ENCODE data around the gene CCDC124. TPM values are rescaled to one million over a fixed set of nuclear protein-coding genes. Genes with fewer than 3 reads are reported as not detected.
A peak's percentile ranks its signal among the peaks of the same experiment; 100 is the strongest.

The CCDC124 gene
- total and polyA plus RNA-seq, 5 donors from 2014 or later = 29.6 to 42.7 (median 33.5) TPM

GRCh38 chr19:17963936-17964691 lies 31.3 kb downstream of the CCDC124 start:
- no peak for DNase-seq
- H3K4me1 Mint-ChIP-seq = peaks cover 0 to 12% (median 3%) of the 10 kb centered on the region in 4 donors

GRCh38 chr19:17965370-17966128 lies 32.7 kb downstream of the CCDC124 start:
- Histone ChIP-seq H3K27me3 (ENCODE audit: control insufficient read depth, insufficient read depth, low read length) (peaks cover 6% of the 10 kb centered on the region), H3K4me3 (ENCODE audit: low read depth, low read length) (no peak overlapping the region), H3K9me3 (ENCODE audit: control insufficient read depth in 2 of 2, low read length in 2 of 2) (no peaks in the 10 kb centered on the region), H3K4me1 (ENCODE audit: control insufficient read depth, insufficient read depth, low read length, poor library complexity, severe bottlenecking) (no peaks in the 10 kb centered on the region), H3K27ac (ENCODE audit: insufficient read depth, low read length, poor library complexity, severe bottlenecking) (no peak overlapping the region), H3K36me3 (ENCODE audit: control insufficient read depth, insufficient read depth, low read length) (no peaks in the 10 kb centered on the region)
- H3K4me1 Mint-ChIP-seq = peaks cover 0 to 12% (median 3%) of the 10 kb centered on the region in 4 donors
- DNase-seq (no peak), ATAC-seq (ENCODE audit: low read depth in 2 of 2) (no peak)
- H3K4me3 Mint-ChIP-seq = no peak overlapping the region
- H3K36me3 Mint-ChIP-seq = no peaks in the 10 kb centered on the region
- H3K27ac Mint-ChIP-seq = no peak overlapping the region
- peaks cover 0 to 2% (median 0%) of the 10 kb centered on the region in 7 donors for H3K9me3 Mint-ChIP-seq
- H3K27me3 Mint-ChIP-seq = peaks cover 64% of the 10 kb centered on the region

More at GRCh38 chr19:17963936-17964691, 31.3 kb downstream of the CCDC124 start:
- H3K9me3 ChIP-seq (ENCODE audit: control insufficient read depth in 2 of 2, low read length in 2 of 2) = no peaks in the 10 kb centered on the region
- Mint-ChIP-seq H3K27me3 (peaks cover 57% of the 10 kb centered on the region), H3K27ac (no peak overlapping the region), H3K9me3 (peaks cover 0 to 2% (median 0%) of the 10 kb centered on the region in 7 donors), H3K4me3 (no peak overlapping the region), H3K36me3 (no peaks in the 10 kb centered on the region)
- H3K36me3 ChIP-seq (ENCODE audit: control insufficient read depth, insufficient read depth, low read length) = no peaks in the 10 kb centered on the region
- H3K4me1 ChIP-seq (ENCODE audit: control insufficient read depth, insufficient read depth, low read length, poor library complexity, severe bottlenecking) = no peaks in the 10 kb centered on the region
- peaks cover 6% of the 10 kb centered on the region for H3K27me3 ChIP-seq (ENCODE audit: control insufficient read depth, insufficient read depth, low read length)
- ATAC-seq (ENCODE audit: low read depth in 2 of 2) = no peak
- no peak overlapping the region for H3K27ac ChIP-seq (ENCODE audit: insufficient read depth, low read length, poor library complexity, severe bottlenecking)
- H3K4me3 ChIP-seq (ENCODE audit: low read depth, low read length) = no peak overlapping the region

- Mint-ChIP-seq H3K4me1 (peaks cover 0 to 12% (median 3%) of the 10 kb centered on the region in 4 donors), H3K4me3 (no peak overlapping the region), H3K27ac (no peak overlapping the region), H3K36me3 (no peaks in the 10 kb centered on the region), H3K9me3 (peaks cover 0 to 2% (median 0%) of the 10 kb centered on the region in 7 donors), H3K27me3 (peaks cover 60% of the 10 kb centered on the region)
- Histone ChIP-seq H3K9me3 (ENCODE audit: control insufficient read depth in 2 of 2, low read length in 2 of 2) (no peaks in the 10 kb centered on the region), H3K36me3 (ENCODE audit: control insufficient read depth, insufficient read depth, low read length) (no peaks in the 10 kb centered on the region), H3K4me3 (ENCODE audit: low read depth, low read length) (no peak overlapping the region), H3K27me3 (ENCODE audit: control insufficient read depth, insufficient read depth, low read length) (peaks cover 6% of the 10 kb centered on the region), H3K27ac (ENCODE audit: insufficient read depth, low read length, poor library complexity, severe bottlenecking) (no peak overlapping the region), H3K4me1 (ENCODE audit: control insufficient read depth, insufficient read depth, low read length, poor library complexity, severe bottlenecking) (no peaks in the 10 kb centered on the region)
- no peak for DNase-seq
- ATAC-seq (ENCODE audit: low read depth in 2 of 2) = no peak
Observed at GRCh38 chr19:17966129-17966483, 33.3 kb downstream of the CCDC124 start.

DNA sequence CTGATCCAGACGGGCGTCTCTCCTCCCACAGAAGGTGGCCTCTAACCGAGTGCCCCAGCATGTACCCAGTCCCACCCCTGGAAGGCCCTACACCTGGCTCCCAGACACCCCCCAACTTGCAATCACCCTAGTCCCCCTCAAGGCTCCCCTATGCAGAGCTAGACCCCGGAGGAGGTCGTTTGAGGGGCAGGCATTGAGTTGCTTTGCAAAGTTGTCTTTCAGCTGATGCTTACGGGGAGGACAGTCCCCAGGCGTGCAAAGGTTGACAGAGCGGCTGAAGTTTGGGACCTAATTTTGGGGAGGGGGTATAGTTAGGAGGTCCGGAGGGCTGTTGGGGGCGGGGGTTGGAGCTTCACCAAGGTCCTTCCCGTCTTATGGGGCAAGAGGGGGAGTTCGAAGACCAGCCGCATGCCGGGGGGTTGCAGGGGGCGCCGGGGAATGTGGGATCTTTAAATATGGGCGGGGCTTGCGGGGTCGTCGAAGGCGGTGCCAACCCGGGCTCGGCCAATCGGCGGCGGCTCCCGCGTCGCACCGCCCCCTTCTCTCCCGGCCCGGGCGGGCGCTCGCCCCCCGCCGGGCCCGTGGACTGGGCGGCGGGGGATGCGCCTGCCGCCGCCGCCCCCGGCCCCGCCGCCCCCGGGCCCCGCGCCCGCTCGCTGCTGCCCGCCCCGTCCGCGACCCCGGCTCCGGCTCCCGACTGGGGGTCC lies 33.9 kb downstream of the CCDC124 start, which contains the start of gene KCNN1:
Gene KCNN1, plus strand, starts transcription at position 558 of the 707 bp plus-strand sequence. CDS start 6,782 bp downstream, outside the sequence.
- H3K4me3 ChIP-seq (ENCODE audit: low read depth, low read length) = no peak within 1 kb of the TSS
- Mint-ChIP-seq H3K4me3 (peak within 1 kb of the TSS in 2 of 4 donors; percentile 56 to 80), H3K27ac (peak within 1 kb of the TSS in 1 of 3 donors; percentile 52), H3K36me3 (no peaks in the 10 kb centered on the region), H3K27me3 (peaks cover 56% of the 10 kb centered on the region), H3K4me1 (peaks cover 0 to 12% (median 3%) of the 10 kb centered on the region in 4 donors), H3K9me3 (peaks cover 0 to 2% (median 0%) of the 10 kb centered on the region in 7 donors)
- no peak within 1 kb of the TSS for H3K27ac ChIP-seq (ENCODE audit: insufficient read depth, low read length, poor library complexity, severe bottlenecking)
- no peaks in the 10 kb centered on the region for H3K9me3 ChIP-seq (ENCODE audit: control insufficient read depth in 2 of 2, low read length in 2 of 2)
- H3K4me1 ChIP-seq (ENCODE audit: control insufficient read depth, insufficient read depth, low read length, poor library complexity, severe bottlenecking) = no peaks in the 10 kb centered on the region
- ATAC-seq (ENCODE audit: low read depth in 2 of 2) = no peak
- no peak for DNase-seq
- no peaks in the 10 kb centered on the region for H3K36me3 ChIP-seq (ENCODE audit: control insufficient read depth, insufficient read depth, low read length)
- H3K27me3 ChIP-seq (ENCODE audit: control insufficient read depth, insufficient read depth, low read length) = peaks cover 6% of the 10 kb centered on the region

GRCh38 chr19:17967257-17968051 lies 34.6 kb downstream of the CCDC124 start:
- peak overlapping the region in 1 of 3 donors; percentile 52 for H3K27ac Mint-ChIP-seq

GRCh38 chr19:17968362-17968761 lies 35.5 kb downstream of the CCDC124 start:
- no peaks in the 10 kb centered on the region for H3K36me3 Mint-ChIP-seq
- Histone ChIP-seq H3K9me3 (ENCODE audit: control insufficient read depth in 2 of 2, low read length in 2 of 2) (no peaks in the 10 kb centered on the region), H3K4me1 (ENCODE audit: control insufficient read depth, insufficient read depth, low read length, poor library complexity, severe bottlenecking) (no peaks in the 10 kb centered on the region), H3K36me3 (ENCODE audit: control insufficient read depth, insufficient read depth, low read length) (no peaks in the 10 kb centered on the region), H3K27ac (ENCODE audit: insufficient read depth, low read length, poor library complexity, severe bottlenecking) (no peak overlapping the region), H3K27me3 (ENCODE audit: control insufficient read depth, insufficient read depth, low read length) (peaks cover 6% of the 10 kb centered on the region), H3K4me3 (ENCODE audit: low read depth, low read length) (no peak overlapping the region)
- no peak overlapping the region for H3K27ac Mint-ChIP-seq
- peaks cover 0 to 12% (median 3%) of the 10 kb centered on the region in 4 donors for H3K4me1 Mint-ChIP-seq
- no peak overlapping the region for H3K4me3 Mint-ChIP-seq
- peaks cover 52% of the 10 kb centered on the region for H3K27me3 Mint-ChIP-seq
- H3K9me3 Mint-ChIP-seq = peaks cover 0 to 2% (median 0%) of the 10 kb centered on the region in 7 donors
- ATAC-seq (ENCODE audit: low read depth in 2 of 2) = no peak
- no peak for DNase-seq

More at GRCh38 chr19:17967257-17968051, 34.6 kb downstream of the CCDC124 start:
- Histone ChIP-seq H3K9me3 (ENCODE audit: control insufficient read depth in 2 of 2, low read length in 2 of 2) (no peaks in the 10 kb centered on the region), H3K4me1 (ENCODE audit: control insufficient read depth, insufficient read depth, low read length, poor library complexity, severe bottlenecking) (no peaks in the 10 kb centered on the region), H3K27me3 (ENCODE audit: control insufficient read depth, insufficient read depth, low read length) (peaks cover 6% of the 10 kb centered on the region), H3K27ac (ENCODE audit: insufficient read depth, low read length, poor library complexity, severe bottlenecking) (no peak overlapping the region), H3K4me3 (ENCODE audit: low read depth, low read length) (no peak overlapping the region), H3K36me3 (ENCODE audit: control insufficient read depth, insufficient read depth, low read length) (no peaks in the 10 kb centered on the region)
- Mint-ChIP-seq H3K9me3 (peaks cover 0 to 2% (median 0%) of the 10 kb centered on the region in 7 donors), H3K36me3 (no peaks in the 10 kb centered on the region), H3K4me3 (peak overlapping the region in 2 of 4 donors; percentile 56 to 70), H3K4me1 (peaks cover 0 to 12% (median 3%) of the 10 kb centered on the region in 4 donors), H3K27me3 (peaks cover 52% of the 10 kb centered on the region)
- DNase-seq (no peak), ATAC-seq (ENCODE audit: low read depth in 2 of 2) (no peak)
